HCT116 (cell line): Measurements from ENCODE around the gene ZFHX3.

ENCODE experiments used
- EZH2 ChIP-seq: fragments of 200-600 bp; sonication (generic); IDR thresholded peaks from 2 replicates; pipeline ENCODE4 v1.6.1; 2017; ENCODE audit warnings: antibody characterized with exemption, mixed run types
- POLR2A ChIP-seq: IDR thresholded peaks from 2 replicates; pipeline ENCODE4 v1.7.0; 2011; ENCODE audit warnings: borderline replicate concordance; ENCODE audit not compliant: insufficient read depth, insufficient read length; ENCODE audit errors: extremely low read depth
- POLR2AphosphoS5 ChIP-seq: IDR thresholded peaks from 2 replicates; pipeline ENCODE4 v1.6.1; 2011; ENCODE audit warnings: mild to moderate bottlenecking, low read depth, low read length, moderate library complexity
- RAD21 ChIP-seq: IDR thresholded peaks from 2 replicates; pipeline ENCODE4 v1.6.1; 2012; ENCODE audit warnings: low read depth, mild to moderate bottlenecking
- REST ChIP-seq: IDR thresholded peaks from 2 replicates; pipeline ENCODE4 v1.6.1; 2012; ENCODE audit warnings: low read depth
- SIN3A ChIP-seq: IDR thresholded peaks from 2 replicates; pipeline ENCODE4 v1.6.1; 2012; ENCODE audit warnings: low read depth
- SRF ChIP-seq: IDR thresholded peaks from 2 replicates; pipeline ENCODE4 v1.6.1; 2012; ENCODE audit warnings: low read depth
- YY1 ChIP-seq: IDR thresholded peaks from 2 replicates; pipeline ENCODE4 v1.6.1; 2011; ENCODE audit warnings: low read length, low read depth, moderate library complexity, mild to moderate bottlenecking; ENCODE audit not compliant: insufficient replicate concordance; ENCODE audit errors: extremely low read depth
- ZBTB33 ChIP-seq: IDR thresholded peaks from 2 replicates; pipeline ENCODE4 v1.6.1; 2011; ENCODE audit warnings: mild to moderate bottlenecking, low read length, moderate library complexity; ENCODE audit not compliant: insufficient replicate concordance; ENCODE audit errors: extremely low read depth
- ZFX ChIP-seq: fragments of 450-650 bp; IDR thresholded peaks from 2 replicates; pipeline ENCODE4 v1.6.1; 2017
- TF ChIP-seq, protein P1 (sequence below), 3 experiments: fragments of 200-600 bp in 1 of 3; sonication (generic) in 1 of 3; IDR thresholded peaks in 2 of 3; conservative IDR thresholded peaks in 1 of 3; 2 replicates each; pipeline ENCODE4 v1.5.1; 2012 to 2017; ENCODE audit warnings: low read depth in 2 of 3, low read length in 2 of 3, antibody characterized with exemption in 1 of 3, borderline replicate concordance in 1 of 3, control low read depth in 1 of 3, mild to moderate bottlenecking in 1 of 3, mixed read lengths in 1 of 3, mixed run types in 1 of 3, moderate library complexity in 1 of 3; ENCODE audit not compliant: insufficient read depth in 1 of 3
- TF ChIP-seq, protein P2 (sequence below): IDR thresholded peaks from 2 replicates; pipeline ENCODE4 v1.6.1; 2012

- TF ChIP-seq, protein P1, sequence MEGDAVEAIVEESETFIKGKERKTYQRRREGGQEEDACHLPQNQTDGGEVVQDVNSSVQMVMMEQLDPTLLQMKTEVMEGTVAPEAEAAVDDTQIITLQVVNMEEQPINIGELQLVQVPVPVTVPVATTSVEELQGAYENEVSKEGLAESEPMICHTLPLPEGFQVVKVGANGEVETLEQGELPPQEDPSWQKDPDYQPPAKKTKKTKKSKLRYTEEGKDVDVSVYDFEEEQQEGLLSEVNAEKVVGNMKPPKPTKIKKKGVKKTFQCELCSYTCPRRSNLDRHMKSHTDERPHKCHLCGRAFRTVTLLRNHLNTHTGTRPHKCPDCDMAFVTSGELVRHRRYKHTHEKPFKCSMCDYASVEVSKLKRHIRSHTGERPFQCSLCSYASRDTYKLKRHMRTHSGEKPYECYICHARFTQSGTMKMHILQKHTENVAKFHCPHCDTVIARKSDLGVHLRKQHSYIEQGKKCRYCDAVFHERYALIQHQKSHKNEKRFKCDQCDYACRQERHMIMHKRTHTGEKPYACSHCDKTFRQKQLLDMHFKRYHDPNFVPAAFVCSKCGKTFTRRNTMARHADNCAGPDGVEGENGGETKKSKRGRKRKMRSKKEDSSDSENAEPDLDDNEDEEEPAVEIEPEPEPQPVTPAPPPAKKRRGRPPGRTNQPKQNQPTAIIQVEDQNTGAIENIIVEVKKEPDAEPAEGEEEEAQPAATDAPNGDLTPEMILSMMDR (IDR thresholded peaks at IDR 0.05 in 2 of 3, conservative IDR thresholded peaks at IDR 0.05 in 1 of 3; ENCODE audit: borderline replicate concordance in 1 of 3, insufficient read depth in 1 of 3, low read depth in 2 of 3, low read length in 2 of 3) = no peak
- TF ChIP-seq POLR2AphosphoS5 (no peak), YY1 (no peak), RAD21 (no peak), POLR2A (no peak), ZBTB33 (no peak), REST (no peak), ZFX (no peak), SRF (no peak), SIN3A (no peak), EZH2 (no peak)
- TF ChIP-seq, protein P2, sequence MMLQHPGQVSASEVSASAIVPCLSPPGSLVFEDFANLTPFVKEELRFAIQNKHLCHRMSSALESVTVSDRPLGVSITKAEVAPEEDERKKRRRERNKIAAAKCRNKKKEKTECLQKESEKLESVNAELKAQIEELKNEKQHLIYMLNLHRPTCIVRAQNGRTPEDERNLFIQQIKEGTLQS = no peak
Measured at GRCh38 chr16:72886346-72886974, 161.5 kb downstream of the ZFHX3 start.
